Spleen (tissue), 7 donors: ENCODE measurements around the gene SMARCA4.
A peak's percentile ranks its signal among the peaks of the same experiment; 100 is the strongest.

Experiments
- CTCF ChIP-seq, 11 experiments: fragments of 200-600 bp in 7 of 11; fragments of 450-650 bp in 4 of 11; sonication (generic) in 4 of 11; IDR thresholded peaks in 8 of 11; conservative IDR thresholded peaks in 3 of 11; 1 replicate in 7 of 11; 2 replicates in 4 of 11; pipeline versions ENCODE4 v1.4.0 to v1.8.0; 2016 to 2021; ENCODE audit warnings: antibody characterized with exemption in 11 of 11, inconsistent platforms in 4 of 11, mild to moderate bottlenecking in 1 of 11
- POLR2A ChIP-seq, 3 donors: fragments of 450-650 bp; IDR thresholded peaks; one replicate each; pipeline ENCODE4 v1.5.1; 2017; ENCODE audit warnings: antibody characterized with exemption in 3 of 3, mild to moderate bottlenecking in 1 of 3
- donor health status: DM: no; HTN: no; CAD: no; lungs with moderate emphysema.
- donor health status: DM: no; HTN: no; CAD: no.
- donor health status: DM: no; HTN: no; CAD: no.

- peak in 2 of 11 experiments; percentile 15 to 30 for TF ChIP-seq CTCF (IDR thresholded peaks at IDR 0.05 in 8 of 11, conservative IDR thresholded peaks at IDR 0.05 in 3 of 11)
- no peak for TF ChIP-seq POLR2A (IDR thresholded peaks at IDR 0.05)
These were observed 19.1 kb downstream of the SMARCA4 start for GRCh38 chr19:10979951-10980381.
